Hindlimb muscle (tissue), 1 donor: ENCODE data around the gene SLC41A3. TPM values are rescaled to one million over a fixed set of nuclear protein-coding genes. Genes with fewer than 3 reads are reported as not detected.
A peak's percentile ranks its signal among the peaks of the same experiment; 100 is the strongest.
"Not testable (repeated sequence)": the region's sequence is repeated elsewhere in the genome, so short reads cannot be mapped to it uniquely, and the experiment has no call there.

Source experiments
- DNase-seq: peaks from one replicate; pipeline ENCODE4 v3.0.0-alpha.2; 2013
- polyA plus RNA-seq: library from polyadenylated mRNA; unstranded; fragments of 120-200 nt; gene quantifications from one replicate; pipeline ENCODE4 v1.2.1, GENCODE V29; 2013; ENCODE audit not compliant: insufficient read length

SLC41A3 gene
- polyA plus RNA-seq, 1 donor = 38.9 TPM

DNA sequence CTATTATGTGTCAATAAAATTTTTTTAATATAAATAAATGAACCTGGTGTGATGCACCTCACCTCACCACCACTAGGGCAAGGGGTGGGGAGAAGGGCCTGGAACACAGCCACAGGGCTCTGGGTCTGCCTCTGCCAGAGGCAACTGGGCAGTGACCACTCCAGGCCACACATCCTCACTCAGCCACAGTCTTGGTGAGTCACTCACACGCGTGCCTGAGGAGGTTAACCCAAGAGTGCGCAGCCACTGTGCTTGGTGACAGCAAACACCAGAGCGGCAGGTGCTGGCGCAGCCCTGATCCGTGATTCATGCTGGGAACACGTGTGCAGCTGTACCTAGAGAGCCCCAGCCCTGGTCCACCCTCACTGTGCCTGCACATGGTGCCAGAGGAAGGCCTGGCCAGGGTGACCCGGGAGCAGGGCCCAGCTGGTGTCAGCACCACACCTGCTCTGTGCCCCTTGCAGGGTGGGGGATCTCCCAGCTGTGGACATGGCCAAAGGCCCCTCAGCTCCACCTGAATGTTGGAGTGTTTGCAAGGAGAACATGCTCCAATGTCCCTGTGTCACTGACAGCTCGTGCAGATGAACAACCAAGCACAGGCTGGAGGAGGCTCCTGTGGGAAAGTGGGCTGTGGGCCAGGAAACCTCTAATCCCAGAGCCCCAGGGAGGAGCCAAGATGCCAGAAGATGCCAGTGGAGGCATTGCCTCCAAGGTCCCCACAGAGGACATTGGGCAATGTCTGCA lies 2.1 kb downstream of the SLC41A3 start:
- no peak for DNase-seq

DNA sequence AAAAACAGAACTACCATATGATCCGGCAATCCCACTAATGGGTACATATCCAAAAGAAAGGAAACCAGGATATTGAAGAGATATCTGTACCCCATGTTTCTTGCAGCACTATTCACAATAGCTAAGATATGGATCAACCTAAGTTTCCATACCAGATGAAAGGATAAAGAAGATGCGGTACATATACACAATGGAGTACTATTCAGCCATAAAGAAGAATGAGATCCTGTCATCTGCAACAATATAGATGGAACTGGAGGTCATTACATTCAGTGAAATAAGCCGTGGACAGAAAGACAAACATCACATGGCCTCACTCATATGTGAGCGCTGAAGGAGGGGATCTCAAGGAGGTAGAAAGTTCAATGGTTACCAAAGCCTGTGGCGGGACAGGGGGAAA lies 3.0 kb downstream of the SLC41A3 start:
- DNase-seq = no peak

DNA sequence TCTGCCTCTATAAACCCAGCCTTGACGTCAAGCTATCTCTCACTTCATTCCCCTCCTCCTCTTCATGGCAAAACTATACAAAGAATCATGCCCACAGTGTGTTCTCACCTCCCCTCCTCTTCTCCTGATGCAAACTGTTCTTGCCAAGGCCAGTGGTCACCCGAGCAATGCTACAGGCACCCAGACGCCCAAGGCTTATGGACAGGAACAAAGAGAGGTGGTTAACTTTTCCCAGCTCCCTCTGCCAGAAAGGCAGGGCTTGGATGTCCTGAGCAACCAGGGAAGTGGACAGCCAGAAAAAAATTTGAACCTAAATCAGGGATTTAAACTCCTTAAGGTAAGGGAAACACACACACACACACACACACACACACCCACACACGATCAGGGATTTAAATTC lies 5.1 kb downstream of the SLC41A3 start:
- DNase-seq = no peak

DNA sequence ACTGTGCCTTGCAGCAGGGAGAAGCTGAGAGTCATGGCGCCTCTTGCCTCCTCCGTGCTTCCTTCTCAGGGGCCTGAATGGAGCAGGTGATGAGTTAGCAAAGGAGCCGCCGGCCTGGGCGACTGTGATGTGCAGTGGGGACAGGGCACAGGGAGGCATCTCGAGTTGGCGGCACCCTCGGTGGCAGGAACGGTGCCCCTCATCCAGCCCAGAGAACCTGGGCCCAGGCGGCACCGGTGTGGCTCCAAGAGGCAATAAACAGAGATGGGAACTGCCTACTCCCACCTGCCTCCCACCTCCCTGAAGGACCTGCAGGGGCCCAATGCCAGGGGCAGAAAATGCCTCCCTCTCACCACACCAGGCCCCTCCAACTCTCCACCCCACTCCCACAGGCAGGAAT lies 6.2 kb downstream of the SLC41A3 start:
- DNase-seq = no peak

DNA sequence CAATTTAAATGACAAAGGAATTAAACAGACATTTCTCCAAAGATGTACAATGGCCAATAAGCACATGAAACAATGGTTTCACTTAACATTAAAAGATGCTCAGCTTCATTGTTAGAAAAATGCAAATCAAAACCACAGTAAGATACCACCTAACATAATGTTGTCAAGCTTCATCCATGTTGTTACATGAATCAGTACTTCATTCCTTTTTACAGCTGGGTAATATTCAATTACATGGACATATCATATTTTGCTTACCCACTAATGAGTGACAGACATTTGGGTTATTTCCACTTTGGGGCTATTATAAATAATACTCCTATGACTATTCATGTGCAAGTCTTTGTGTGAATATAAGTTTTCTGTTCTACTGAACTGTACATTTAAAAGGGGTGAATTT lies 7.8 kb downstream of the SLC41A3 start:
- no peak for DNase-seq

DNA sequence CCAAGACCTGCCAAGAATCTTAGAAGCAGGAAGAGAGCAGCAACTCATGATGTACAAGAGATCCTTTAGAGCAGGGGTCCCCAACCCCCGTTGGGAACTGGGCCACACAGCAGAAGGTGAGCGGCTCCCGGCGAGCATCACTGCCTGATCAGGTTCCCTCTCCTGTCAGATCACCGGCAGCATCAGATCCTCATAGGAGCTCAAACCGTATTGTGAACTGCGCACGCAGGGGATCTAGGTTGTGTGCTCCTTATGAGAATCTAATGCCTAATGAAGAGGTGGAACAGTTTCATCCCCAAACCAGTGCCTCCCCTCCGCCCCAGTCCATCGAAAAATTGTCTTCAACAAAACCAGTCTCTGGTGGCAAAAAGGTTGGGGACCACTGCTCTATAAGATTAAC lies 13.8 kb downstream of the SLC41A3 start:
- DNase-seq = no peak

DNA sequence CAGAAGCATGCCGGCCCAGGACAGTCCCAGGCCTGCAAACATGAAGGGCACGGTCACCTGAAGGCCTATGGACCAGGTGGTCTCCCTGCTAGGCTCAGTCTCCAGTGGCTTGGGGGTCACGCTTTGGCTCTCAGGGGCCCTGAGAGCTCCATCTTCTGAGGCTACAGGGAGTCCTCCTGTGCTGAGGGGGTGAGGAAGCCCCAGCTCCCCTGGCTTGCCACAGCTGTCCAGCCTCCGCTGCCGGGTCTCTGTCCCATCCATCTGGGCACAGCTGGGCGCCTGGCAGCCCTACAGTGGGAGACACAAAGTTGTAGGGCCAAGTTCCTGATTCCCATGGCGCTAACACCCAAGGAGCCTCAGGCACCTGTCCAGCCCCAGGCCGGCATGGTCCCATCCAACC lies 16.0 kb downstream of the SLC41A3 start:
- no peak for DNase-seq

DNA sequence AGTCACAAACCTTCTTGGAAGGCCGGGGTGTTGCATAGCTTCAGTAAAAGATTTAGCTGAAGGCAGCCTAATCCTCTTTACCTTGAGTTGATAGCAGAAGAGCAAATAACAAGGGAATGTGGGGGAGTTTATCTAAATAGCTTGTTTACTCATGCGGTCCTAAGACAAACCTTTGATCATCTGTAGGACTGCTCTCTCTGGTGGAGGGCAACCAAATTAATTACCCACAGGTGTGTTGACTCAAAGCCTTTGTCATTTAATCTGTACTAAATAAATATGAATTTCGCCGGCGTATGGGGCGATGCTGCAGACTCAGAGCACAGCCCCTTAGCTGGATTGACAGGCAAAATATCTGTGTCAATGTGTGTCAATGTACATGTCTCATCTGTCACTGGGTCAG lies 17.2 kb downstream of the SLC41A3 start:
- DNase-seq = not testable (repeated sequence)

DNA sequence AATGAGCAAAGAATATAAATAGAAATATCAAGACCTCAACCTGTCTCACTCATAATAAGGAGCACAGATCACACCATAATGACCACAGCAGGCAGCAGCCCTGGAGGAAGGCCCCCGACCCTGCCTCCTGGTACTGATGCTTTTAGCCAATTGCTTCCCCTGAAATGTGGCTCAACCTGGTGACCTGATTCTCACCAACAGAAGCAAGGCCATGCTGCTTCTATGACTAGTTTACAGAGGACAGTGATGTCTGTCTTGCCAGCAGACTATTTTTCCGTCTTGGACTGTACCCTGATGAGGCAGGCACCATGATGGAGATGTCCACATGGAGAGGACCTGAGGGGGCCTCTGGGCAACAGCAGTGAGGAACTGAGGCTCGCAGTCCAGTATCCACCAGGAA lies 18.0 kb downstream of the SLC41A3 start:
- DNase-seq = no peak

DNA sequence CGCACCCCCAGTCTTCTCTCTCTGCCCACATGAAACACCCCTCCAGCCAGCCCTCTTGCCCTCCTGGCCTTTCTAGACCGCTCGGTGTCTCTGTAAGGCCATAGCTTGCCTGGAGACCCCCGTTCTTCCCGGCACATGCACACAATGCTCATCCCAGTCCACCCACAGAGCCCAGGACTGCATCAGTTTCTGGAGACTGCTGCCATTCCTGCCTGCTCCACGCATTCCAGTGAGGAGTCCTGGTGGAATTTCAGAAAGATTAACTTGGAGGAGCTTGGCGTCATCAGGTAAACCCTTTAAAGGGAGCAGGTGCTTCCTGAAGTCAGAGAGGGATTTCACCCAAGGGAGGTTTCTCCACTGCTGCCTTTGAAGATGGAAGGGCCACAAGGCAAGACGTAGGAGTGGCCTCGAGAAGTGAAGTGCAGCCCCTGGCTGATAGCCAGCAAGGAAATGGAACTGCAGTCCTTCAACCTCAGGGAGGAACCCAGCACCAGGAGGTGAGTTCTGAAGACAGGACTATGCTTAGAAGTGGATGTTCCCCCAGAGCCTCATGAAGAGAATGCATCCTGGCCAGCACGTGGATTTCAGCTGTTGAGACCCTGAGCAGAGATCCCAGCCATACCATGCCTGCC lies 19.2 kb downstream of the SLC41A3 start:
- peak; percentile 17 for DNase-seq

DNA sequence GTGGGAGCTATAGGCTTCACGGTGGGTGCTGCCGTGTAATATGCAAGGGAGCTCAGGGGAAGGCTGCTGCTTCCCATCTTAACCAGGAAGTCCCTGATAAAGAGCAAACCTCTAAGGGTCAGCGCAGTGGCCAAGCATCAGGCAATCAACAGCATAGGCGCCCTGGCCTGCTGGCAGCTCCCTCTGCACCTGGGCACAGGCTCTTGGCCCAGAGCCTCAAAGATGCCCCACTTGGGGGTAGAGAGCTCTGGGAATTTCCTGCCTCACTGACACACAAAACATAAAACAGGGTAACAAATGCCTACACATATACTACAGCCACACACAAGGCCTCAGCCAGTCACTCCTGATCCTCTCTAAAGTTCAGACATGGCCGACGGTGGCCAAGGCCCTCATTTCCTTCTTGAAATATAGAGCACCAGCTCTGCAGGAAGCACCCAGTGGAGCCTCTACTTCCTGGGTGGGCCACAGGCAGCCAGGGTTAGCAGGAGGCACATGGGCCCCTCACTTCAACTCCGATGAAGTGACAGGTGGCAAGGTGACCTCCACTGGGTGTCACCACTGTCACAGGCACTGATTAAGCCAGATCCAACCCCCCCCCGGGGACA lies 20.5 kb downstream of the SLC41A3 start:
- DNase-seq = no peak

DNA sequence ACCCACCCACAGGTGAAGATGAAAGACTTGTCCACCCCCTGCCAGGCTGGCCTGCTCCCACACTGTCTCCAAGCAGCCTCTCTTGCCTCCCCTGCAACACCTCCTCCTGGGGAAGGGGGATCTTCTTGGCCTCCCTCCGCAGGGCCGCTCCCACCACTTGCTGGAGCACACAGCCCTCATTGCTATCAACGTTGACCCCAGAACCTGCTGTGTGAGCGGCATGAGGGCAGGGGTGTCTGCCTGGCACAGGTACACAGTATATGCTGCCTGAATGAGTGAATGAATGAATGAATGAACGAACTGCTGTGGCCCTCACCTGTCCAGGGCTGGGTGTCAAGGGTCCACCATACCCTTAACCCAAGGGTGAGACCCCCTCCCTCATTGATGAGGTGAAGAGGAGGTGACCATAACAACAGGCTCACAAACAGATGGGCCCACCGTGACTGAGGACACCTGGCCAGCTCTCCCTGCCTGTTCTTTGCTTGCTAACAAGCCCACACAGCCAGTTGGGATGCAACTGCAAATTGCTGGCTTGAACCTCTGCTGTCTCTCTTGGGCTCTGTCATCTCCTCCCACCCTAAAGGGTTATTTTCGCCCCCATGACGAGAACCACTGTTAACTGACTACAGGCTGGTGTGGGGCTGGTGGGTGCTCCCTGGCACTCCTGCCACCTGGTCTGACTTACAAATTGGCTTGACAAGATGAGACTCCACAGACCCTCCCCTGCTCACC lies 22.5 kb downstream of the SLC41A3 start:
- DNase-seq = no peak

DNA sequence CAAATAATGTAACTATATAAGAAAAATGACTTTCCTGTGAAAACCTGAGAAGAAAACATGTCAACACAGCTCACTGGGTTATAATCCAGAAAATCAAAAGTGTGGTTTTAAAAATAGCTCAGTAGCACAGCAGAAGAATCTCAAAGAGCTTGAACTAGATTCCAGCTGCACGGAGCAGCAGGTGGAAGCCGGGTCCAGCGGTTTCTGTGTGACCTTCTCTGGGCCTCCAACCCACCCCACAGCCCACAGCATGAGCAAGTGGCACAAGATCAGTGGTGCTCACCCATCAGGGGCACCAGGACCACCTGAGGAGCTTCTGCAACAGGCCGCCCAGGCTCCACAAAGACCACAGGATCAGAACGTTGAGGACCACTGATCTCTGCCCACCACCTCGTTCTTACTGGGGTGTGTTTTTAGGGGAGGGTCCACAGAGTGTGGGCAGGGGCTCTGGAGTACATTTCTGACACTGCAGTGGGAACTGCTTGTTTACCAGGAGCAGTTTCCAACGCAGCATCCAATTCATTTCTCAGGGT lies 23.2 kb downstream of the SLC41A3 start:
- DNase-seq = no peak

DNA sequence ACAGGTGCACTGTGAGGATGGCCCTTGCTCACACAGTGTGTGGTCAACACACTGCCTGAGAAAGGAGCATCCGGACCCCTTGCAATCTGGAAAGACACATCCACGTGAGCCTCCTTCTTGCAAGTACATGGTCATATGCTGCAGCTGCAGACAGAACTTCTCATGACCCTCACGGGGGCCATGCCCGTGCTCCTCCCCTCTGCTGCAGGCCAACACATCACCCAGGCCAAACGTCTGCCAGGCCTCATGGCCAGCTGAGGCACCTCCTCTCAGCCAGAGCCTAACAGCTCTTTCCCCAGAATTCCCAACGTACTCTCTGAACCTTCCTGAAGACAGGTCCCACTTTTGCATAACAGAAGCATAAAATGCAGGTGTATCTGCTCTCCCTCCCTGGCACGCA lies 25.3 kb downstream of the SLC41A3 start:
- no peak for DNase-seq

DNA sequence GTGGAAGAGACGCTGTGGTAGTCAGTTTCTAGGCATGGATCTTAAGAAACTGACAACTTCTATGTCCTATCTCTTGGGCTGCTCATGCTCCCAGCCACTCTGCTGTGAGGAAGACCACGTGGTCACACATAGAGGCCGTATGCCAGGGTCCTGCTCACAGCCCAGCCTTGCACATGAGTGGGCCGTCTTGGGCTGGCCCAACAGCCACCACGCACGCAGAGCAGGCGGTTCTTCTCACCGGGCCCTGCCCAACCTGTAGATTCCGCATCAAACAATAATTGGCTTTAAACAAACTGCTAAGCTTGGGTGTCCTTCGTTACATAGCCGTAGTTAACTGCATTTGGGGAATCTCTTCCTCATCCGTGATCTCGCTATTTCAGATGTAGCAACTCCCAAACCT lies 26.0 kb downstream of the SLC41A3 start:
- no peak for DNase-seq

DNA sequence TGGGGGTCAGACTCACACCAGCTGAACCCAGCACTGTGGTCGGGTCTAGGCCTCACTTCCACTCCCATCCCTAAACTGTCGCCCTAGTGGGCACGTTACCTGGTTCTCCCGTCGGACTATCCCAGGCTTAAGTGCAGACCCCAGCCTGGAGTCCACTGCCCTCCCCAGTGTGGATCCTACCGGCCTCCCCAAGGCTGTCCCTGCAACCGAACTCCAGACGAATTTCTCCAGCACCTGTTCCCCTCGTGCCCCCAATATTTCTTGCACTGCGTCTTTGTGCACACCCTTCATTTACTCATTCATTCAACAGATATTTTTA lies 26.5 kb downstream of the SLC41A3 start:
- DNase-seq = no peak

DNA sequence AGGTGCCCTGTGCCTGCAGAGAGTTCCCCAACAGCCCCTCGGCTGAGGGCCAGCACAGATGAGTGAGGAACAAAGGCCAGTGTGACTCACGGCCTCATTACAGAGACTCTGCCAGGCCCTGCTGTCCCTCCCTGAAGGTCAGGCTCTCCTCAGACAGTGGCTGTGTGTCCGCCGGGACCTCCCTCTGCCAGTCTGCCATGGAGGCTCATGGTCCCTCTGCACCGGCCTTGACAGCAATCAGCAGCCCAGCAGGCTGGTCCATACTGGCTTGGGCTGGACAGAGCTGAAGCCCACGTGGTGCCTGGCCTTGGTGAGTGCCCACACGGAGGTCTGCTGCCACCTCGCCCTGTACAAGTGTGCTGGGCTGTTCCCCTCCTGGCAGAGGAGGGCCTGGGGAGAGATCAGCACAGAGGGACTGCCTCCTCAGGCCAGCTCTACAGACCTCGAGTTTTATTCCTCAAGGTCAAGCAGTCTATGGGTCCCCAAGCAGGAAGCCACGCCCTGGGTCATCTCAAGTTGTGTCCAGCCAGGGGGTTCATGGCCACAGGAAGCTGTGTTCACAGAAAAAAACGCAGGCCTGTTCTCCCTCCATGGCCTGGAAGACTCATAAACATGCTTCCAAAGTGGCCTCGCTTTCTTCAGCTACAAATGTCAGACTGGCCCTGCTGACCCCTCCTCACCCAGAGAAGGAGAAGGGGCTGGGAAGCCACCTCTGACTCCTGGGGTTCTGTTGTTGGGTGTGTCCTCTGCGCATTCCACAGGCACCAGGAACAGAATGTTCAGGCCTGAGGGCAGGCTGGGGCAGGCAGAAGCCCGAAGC lies 27.0 kb downstream of the SLC41A3 start:
- DNase-seq = no peak

DNA sequence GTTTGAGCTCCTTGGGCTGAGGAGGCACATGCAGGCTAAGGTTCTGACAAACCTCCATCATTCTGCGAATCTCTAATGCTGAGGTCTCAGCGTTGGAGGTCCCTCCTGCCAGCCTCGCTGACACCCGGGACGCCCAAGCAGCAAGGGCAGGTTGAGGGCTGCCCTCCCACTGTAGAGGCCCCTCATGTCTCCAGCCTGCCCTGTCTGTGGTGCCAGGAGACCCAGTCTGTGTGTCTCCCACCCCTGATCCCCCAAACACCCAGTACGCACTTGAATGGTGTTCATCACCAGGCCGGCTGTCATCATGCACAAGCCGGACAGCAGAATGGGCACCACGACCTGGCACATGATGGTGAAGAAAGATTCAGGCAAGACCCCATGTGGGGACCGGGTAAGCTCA lies 27.8 kb downstream of the SLC41A3 start:
- DNase-seq = no peak

DNA sequence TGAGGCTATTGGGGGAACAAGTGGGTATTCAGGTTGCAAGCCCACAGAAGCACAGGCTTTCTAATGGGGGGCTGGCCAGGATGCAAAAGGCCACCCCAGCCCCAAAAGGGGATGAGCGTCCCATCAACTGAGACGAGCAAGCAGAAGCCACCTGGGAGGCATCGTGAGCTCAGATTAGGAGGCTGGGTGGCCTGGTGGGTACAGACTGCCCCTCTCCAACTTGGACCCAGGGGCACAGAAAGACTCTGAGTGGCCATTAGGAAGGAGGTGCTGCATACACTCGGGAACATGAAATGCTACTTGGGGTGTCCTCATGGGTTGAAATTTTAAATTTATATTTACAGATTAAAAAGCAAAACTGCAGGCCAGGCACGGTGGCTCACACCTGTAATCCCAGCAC lies 29.1 kb downstream of the SLC41A3 start:
- no peak for DNase-seq

DNA sequence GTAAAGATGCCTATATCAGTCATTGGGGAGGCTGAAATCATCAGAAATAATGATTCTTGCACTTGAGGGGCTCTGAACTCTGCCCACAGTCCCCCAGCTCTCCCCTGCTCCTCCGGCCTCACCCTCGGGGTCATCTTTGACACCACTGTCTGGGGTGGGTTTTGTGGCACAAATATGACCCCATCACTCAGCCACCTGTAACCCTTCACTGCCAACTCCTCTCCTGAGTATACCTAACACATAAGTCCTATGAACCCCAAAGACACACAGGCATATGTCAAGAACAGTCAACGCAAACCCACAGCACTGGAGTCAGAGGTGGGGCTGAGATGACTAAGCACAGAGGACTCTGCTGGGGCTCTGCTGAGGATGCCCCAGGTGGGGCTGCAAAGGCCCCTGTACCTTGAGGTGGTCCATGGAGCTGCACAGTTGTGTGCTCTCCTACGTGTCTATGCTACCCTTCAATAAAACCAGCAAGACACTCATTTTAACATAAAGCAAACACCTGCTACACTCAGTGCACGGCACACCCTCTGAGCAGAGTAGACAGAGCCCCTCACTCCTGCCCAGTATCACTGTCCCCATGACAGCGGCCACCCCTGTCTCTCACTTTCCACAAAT lies 29.9 kb downstream of the SLC41A3 start:
- no peak for DNase-seq

DNA sequence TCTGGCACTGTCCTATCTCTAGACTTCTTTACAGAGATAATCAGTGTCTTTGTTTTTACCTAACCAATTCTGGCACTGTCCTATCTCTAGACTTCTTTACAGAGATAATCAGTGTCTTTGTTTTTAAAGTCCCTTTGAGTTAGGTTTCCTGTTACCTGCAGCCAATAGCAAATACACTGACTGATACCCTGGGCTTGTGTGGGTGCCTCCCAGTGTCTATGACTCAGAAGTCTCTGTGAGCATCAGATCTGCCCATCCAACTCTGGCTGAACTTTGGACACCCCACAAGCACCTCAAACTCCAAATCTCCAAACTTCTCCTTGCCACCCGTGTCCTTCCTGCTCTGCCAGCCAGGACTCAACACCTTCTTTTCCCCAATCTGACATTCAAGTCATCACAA lies 30.4 kb downstream of the SLC41A3 start:
- DNase-seq = no peak
